AG09319 (cell line): ENCODE data around the gene CES2.

ENCODE experiments used
- DNase-seq: peaks from one replicate; pipeline ENCODE4 v3.0.0-alpha.2; 2010; ENCODE audit warnings: low read depth; ENCODE audit errors: extremely low read depth
- CTCF ChIP-seq: IDR thresholded peaks from 2 replicates; pipeline ENCODE4 v1.5.1; 2011; ENCODE audit warnings: low read depth, mild to moderate bottlenecking, inconsistent platforms, low read length, moderate library complexity

CES2 gene

GRCh38 chr16:66903544-66904427 is 31.5 kb upstream of the CES2 start:
- no peak for TF ChIP-seq CTCF
- no peak for DNase-seq

- TF ChIP-seq CTCF, result no peak
- DNase-seq, result no peak
These were observed 30.9 kb upstream of the CES2 start for GRCh38 chr16:66904428-66904845.

GRCh38 chr16:66904846-66905632 is 30.3 kb upstream of the CES2 start:
- no peak for TF ChIP-seq CTCF
- no peak for DNase-seq

GRCh38 chr16:66905633-66906539 is 29.4 kb upstream of the CES2 start:
- no peak for DNase-seq
- no peak for TF ChIP-seq CTCF

GRCh38 chr16:66906916-66907836 is 28.1 kb upstream of the CES2 start:
- TF ChIP-seq CTCF, result no peak
- no peak for DNase-seq

- TF ChIP-seq CTCF, result no peak
- no peak for DNase-seq
These were observed 27.2 kb upstream of the CES2 start for GRCh38 chr16:66908116-66908515.
